ENCODE measurements around the gene TXNDC8. TPM values are rescaled to one million over a fixed set of nuclear protein-coding genes. Genes with fewer than 3 reads are reported as not detected.

The TXNDC8 gene
- total RNA-seq, 3 donors from 2014 or later: not detected

- no peaks in the 10 kb centered on the region for H3K36me3 ChIP-seq
- H3K27me3 ChIP-seq: no peaks in the 10 kb centered on the region
- no peak overlapping the region for H3K4me3 ChIP-seq
- H3K9me3 ChIP-seq: no peaks in the 10 kb centered on the region
- no peaks in the 10 kb centered on the region for H3K4me1 ChIP-seq
- no peak overlapping the region for H3K27ac ChIP-seq
- no peak for TF ChIP-seq POLR2AphosphoS5 (IDR thresholded peaks at IDR 0.05)
- TF ChIP-seq POLR2A (IDR thresholded peaks at IDR 0.05): no peak
- TF ChIP-seq CTCF (IDR thresholded peaks at IDR 0.05): no peak
- no peak for DNase-seq (ENCODE audit: low spot score in 2 of 2)
- intact Hi-C loops (cut with DNase I; ENCODE audit: low total_unique reads): no loop called here
Observed at GRCh38 chr9:110291921-110292557, 45.6 kb downstream of the TXNDC8 start.

- H3K4me3 ChIP-seq: no peak overlapping the region
- H3K27ac ChIP-seq: no peak overlapping the region
- intact Hi-C loops (cut with DNase I; ENCODE audit: low total_unique reads): no loop called here
- no peaks in the 10 kb centered on the region for H3K36me3 ChIP-seq
- no peaks in the 10 kb centered on the region for H3K4me1 ChIP-seq
- no peaks in the 10 kb centered on the region for H3K27me3 ChIP-seq
- no peaks in the 10 kb centered on the region for H3K9me3 ChIP-seq
- TF ChIP-seq CTCF (IDR thresholded peaks at IDR 0.05) (no peak), POLR2AphosphoS5 (IDR thresholded peaks at IDR 0.05) (no peak), POLR2A (IDR thresholded peaks at IDR 0.05) (no peak)
- DNase-seq (ENCODE audit: low spot score in 2 of 2): no peak
Observed at GRCh38 chr9:110290001-110290400, 47.7 kb downstream of the TXNDC8 start.

DNA sequence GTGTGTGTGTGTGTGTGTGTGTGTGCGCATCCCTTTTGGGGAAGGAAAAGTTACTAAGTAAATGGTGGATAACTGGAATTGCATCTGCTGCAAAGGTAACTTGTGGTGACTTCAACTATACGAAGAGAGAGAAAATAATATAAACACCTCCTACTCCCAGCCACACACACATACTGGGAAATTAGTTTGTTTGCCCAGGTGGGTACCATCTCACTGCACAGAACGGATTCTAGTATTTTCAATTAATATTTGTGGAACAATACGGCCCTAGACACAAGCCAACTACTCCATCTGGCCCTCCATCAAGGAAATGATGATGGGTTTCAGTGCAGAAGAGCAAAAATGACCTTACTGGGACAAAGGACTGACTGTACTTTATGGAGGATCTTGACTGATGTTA lies 49.2 kb downstream of the TXNDC8 start:
- no peak for DNase-seq (ENCODE audit: low spot score in 2 of 2)
- Histone ChIP-seq H3K4me3 (no peak overlapping the region), H3K9me3 (no peaks in the 10 kb centered on the region), H3K36me3 (no peaks in the 10 kb centered on the region), H3K27ac (no peak overlapping the region), H3K4me1 (no peaks in the 10 kb centered on the region), H3K27me3 (no peaks in the 10 kb centered on the region)
- intact Hi-C loops (cut with DNase I; ENCODE audit: low total_unique reads): no loop called here
- no peak for TF ChIP-seq CTCF (IDR thresholded peaks at IDR 0.05)
- TF ChIP-seq POLR2AphosphoS5 (IDR thresholded peaks at IDR 0.05): no peak
- no peak for TF ChIP-seq POLR2A (IDR thresholded peaks at IDR 0.05)

DNA sequence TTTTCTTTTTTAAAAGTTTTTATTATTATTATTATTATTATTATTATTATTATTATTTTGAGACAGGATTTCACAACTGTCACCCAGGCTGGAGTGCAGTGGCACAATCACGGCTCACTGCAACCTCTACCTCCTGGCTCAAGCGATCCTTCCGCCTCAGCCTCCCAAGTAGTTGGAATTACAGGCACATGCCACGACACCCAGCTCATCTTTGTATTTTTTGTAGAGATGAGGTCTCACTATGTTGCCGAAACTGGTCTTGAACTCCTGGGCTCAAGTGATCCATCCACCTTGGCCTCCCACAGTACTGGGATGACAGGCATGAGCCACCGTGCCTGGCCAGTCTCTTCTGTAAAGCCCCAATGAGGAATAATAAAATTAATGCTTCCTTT lies 50.4 kb downstream of the TXNDC8 start:
- Histone ChIP-seq H3K4me3 (no peak overlapping the region), H3K4me1 (no peaks in the 10 kb centered on the region), H3K27me3 (no peaks in the 10 kb centered on the region), H3K9me3 (no peaks in the 10 kb centered on the region), H3K27ac (no peak overlapping the region), H3K36me3 (no peaks in the 10 kb centered on the region)
- intact Hi-C loops (cut with DNase I; ENCODE audit: low total_unique reads): no loop called here
- DNase-seq (ENCODE audit: low spot score in 2 of 2): no peak
- TF ChIP-seq CTCF (IDR thresholded peaks at IDR 0.05) (no peak), POLR2AphosphoS5 (IDR thresholded peaks at IDR 0.05) (no peak), POLR2A (IDR thresholded peaks at IDR 0.05) (no peak)

DNA sequence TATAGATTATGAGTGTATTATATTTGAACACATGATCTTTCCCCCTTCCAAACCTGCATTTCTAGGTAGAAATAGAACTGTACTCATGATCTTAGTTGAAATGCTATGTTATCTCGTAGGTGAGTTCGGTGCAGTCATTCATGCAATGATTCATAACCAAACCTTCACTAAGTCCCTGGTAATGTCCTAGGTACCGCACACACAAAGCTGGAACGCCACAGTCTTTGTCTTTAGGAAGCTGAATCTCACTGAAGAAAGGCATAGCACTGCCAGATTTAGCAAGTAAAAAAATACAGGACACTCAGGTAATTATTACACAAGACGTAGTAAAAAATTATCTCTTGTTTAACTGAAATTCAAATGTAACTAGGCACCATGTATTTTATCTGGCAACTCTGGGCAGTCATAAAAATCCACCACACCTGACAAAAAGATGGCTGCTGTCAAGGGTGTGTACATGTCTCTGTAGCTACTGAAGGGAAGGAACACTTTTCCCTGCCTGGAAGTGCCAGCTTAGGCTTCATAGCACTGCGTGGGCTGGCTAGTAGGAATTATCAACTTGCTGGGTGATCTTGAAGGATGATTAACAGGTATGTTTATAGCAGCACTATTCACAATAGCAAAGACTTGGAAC lies 53.3 kb downstream of the TXNDC8 start:
- H3K27ac ChIP-seq: no peak overlapping the region
- H3K9me3 ChIP-seq: no peaks in the 10 kb centered on the region
- no peak for DNase-seq (ENCODE audit: low spot score in 2 of 2)
- no peaks in the 10 kb centered on the region for H3K36me3 ChIP-seq
- no peaks in the 10 kb centered on the region for H3K27me3 ChIP-seq
- no peaks in the 10 kb centered on the region for H3K4me1 ChIP-seq
- intact Hi-C loops (cut with DNase I; ENCODE audit: low total_unique reads): no loop called here
- TF ChIP-seq CTCF (IDR thresholded peaks at IDR 0.05) (no peak), POLR2A (IDR thresholded peaks at IDR 0.05) (no peak), POLR2AphosphoS5 (IDR thresholded peaks at IDR 0.05) (no peak)
- no peak overlapping the region for H3K4me3 ChIP-seq

Measured in breast epithelium (tissue), 4 donors.